Non-pigmented ciliary epithelial cell (primary cell): Measurements from ENCODE around the gene GALE.
"Not testable (repeated sequence)": the region's sequence is repeated elsewhere in the genome, so short reads cannot be mapped to it uniquely, and the experiment has no call there.

ENCODE experiments used
- DNase-seq: peaks from one replicate; pipeline ENCODE4 v3.0.0-alpha.2; 2010; ENCODE audit warnings: low read depth

Gene GALE

GRCh38 chr1:23809751-23810171, 9.2 kb upstream of the GALE start:
- no peak for DNase-seq

GRCh38 chr1:23807453-23807852, 6.9 kb upstream of the GALE start:
- no peak for DNase-seq

GRCh38 chr1:23806280-23806679, 5.7 kb upstream of the GALE start:
- no peak for DNase-seq

GRCh38 chr1:23805025-23805424, 4.5 kb upstream of the GALE start:
- no peak for DNase-seq

GRCh38 chr1:23804183-23804835, 3.8 kb upstream of the GALE start:
- DNase-seq = no peak

- no peak for DNase-seq
Measured at GRCh38 chr1:23803674-23804073, 3.1 kb upstream of the GALE start.

GRCh38 chr1:23802809-23803342, 2.3 kb upstream of the GALE start:
- DNase-seq = not testable (repeated sequence)

- DNase-seq = no peak
Measured at GRCh38 chr1:23801876-23802275, 1.3 kb upstream of the GALE start.

GRCh38 chr1:23801338-23801748, 789 bp upstream of the GALE start:
- DNase-seq = no peak

- no peak for DNase-seq
Measured at GRCh38 chr1:23799570-23800399, 769 bp downstream of the GALE start.

- no peak for DNase-seq
Measured at GRCh38 chr1:23799255-23799569, 1.3 kb downstream of the GALE start.

GRCh38 chr1:23798662-23799142, 1.9 kb downstream of the GALE start:
- no peak for DNase-seq

- DNase-seq = no peak
Measured at GRCh38 chr1:23797478-23798448, 2.8 kb downstream of the GALE start.

GRCh38 chr1:23796466-23797271, 3.9 kb downstream of the GALE start:
- DNase-seq = no peak

- no peak for DNase-seq
Measured at GRCh38 chr1:23795676-23796465, 4.7 kb downstream of the GALE start.

- not testable (repeated sequence) for DNase-seq
Measured at GRCh38 chr1:23794732-23795182, 5.8 kb downstream of the GALE start.

GRCh38 chr1:23793861-23794731, 6.5 kb downstream of the GALE start:
- no peak for DNase-seq

GRCh38 chr1:23793018-23793781, 7.4 kb downstream of the GALE start:
- no peak for DNase-seq
